ENCODE data around the gene CTLA4. TPM values are rescaled to one million over a fixed set of nuclear protein-coding genes. Genes with fewer than 3 reads are reported as not detected.

Gene CTLA4
- not detected in 2 replicates for total RNA-seq

DNA sequence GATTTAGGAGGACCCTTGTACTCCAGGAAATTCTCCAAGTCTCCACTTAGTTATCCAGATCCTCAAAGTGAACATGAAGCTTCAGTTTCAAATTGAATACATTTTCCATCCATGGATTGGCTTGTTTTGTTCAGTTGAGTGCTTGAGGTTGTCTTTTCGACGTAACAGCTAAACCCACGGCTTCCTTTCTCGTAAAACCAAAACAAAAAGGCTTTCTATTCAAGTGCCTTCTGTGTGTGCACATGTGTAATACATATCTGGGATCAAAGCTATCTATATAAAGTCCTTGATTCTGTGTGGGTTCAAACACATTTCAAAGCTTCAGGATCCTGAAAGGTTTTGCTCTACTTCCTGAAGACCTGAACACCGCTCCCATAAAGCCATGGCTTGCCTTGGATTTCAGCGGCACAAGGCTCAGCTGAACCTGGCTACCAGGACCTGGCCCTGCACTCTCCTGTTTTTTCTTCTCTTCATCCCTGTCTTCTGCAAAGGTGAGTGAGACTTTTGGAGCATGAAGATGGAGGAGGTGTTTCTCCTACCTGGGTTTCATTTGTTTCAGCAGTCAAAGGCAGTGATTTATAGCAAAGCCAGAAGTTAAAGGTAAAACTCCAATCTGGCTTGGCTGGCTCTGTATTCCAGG is at the start of gene CTLA4:
Gene CTLA4 (plus strand): TSS at position 211 of the 640 bp plus-strand sequence. CDS start 172 bp downstream, at position 383.

Other genes with a start within 250 kb of the CTLA4 start
- under 0.01 TPM in 2 replicates for gene CD28, start 161.1 kb upstream of the CTLA4 start, total RNA-seq
- not detected in 2 replicates for gene ICOS, start 69.0 kb downstream of the CTLA4 start, total RNA-seq

Data from endothelial cell of coronary artery (primary cell).